Cardiac fibroblast (primary cell): ENCODE data around the gene MTHFSD.

Experiments used
- DNase-seq, 2 donors: peaks; one replicate each; pipeline versions ENCODE4 v3.0.0 to v3.0.0-alpha.2; 2010; ENCODE audit warnings: low read depth in 2 of 2
- H3K4me3 ChIP-seq, 2 donors: replicated peaks in 1 of 2; 1 replicate in 1 of 2; 2 replicates in 1 of 2; pipeline ENCODE4 v1.5.1; 2011; ENCODE audit warnings: low read depth in 2 of 2, low read length in 2 of 2, mild to moderate bottlenecking in 2 of 2, moderate library complexity in 1 of 2
- TF ChIP-seq, protein P1 (sequence below): IDR thresholded peaks from one replicate; pipeline ENCODE4 v1.5.1; 2011; ENCODE audit warnings: low read depth, mild to moderate bottlenecking, low read length, inconsistent platforms

Gene MTHFSD

GRCh38 chr16:86480444-86480843 is 74.6 kb downstream of the MTHFSD start:
- TF ChIP-seq, protein P1, sequence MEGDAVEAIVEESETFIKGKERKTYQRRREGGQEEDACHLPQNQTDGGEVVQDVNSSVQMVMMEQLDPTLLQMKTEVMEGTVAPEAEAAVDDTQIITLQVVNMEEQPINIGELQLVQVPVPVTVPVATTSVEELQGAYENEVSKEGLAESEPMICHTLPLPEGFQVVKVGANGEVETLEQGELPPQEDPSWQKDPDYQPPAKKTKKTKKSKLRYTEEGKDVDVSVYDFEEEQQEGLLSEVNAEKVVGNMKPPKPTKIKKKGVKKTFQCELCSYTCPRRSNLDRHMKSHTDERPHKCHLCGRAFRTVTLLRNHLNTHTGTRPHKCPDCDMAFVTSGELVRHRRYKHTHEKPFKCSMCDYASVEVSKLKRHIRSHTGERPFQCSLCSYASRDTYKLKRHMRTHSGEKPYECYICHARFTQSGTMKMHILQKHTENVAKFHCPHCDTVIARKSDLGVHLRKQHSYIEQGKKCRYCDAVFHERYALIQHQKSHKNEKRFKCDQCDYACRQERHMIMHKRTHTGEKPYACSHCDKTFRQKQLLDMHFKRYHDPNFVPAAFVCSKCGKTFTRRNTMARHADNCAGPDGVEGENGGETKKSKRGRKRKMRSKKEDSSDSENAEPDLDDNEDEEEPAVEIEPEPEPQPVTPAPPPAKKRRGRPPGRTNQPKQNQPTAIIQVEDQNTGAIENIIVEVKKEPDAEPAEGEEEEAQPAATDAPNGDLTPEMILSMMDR: no peak

More at GRCh38 chr16:86480444-86480843, 74.6 kb downstream of the MTHFSD start:
- no peak overlapping the region for H3K4me3 ChIP-seq
- no peak for DNase-seq
